Tibial artery (tissue), 4 donors: ENCODE data around the gene RAB11FIP5.
A peak's percentile ranks its signal among the peaks of the same experiment; 100 is the strongest.

Experiments used
- DNase-seq, 2 donors: peaks; one replicate each; pipeline ENCODE4 v3.0.0-alpha.2; 2019
- H3K27ac ChIP-seq, 2 donors: fragments of 200-600 bp; sonication (generic) in 1 of 2; 1 replicate in 1 of 2; 2 replicates in 1 of 2; pipeline ENCODE4 v1.5.1; 2018 to 2019; ENCODE audit warnings: mild to moderate bottlenecking in 1 of 2
- H3K27me3 ChIP-seq, 2 donors: fragments of 200-600 bp; sonication (generic) in 1 of 2; one replicate each; pipeline versions ENCODE4 v1.5.1 to v1.6.0; 2016 to 2019
- H3K36me3 ChIP-seq, 3 donors: fragments of 200-600 bp; sonication (generic) in 2 of 3; one replicate each; pipeline ENCODE4 v1.5.1; 2016 to 2019; ENCODE audit warnings: mild to moderate bottlenecking in 2 of 3
- H3K4me1 ChIP-seq, 4 donors: fragments of 200-600 bp; sonication (generic) in 2 of 4; 1 replicate in 3 of 4; 2 replicates in 1 of 4; pipeline ENCODE4 v1.5.1; 2016 to 2019
- H3K4me3 ChIP-seq, 2 donors: fragments of 200-600 bp; sonication (generic) in 1 of 2; 1 replicate in 1 of 2; 2 replicates in 1 of 2; pipeline ENCODE4 v1.5.1; 2018 to 2019; ENCODE audit warnings: mild to moderate bottlenecking in 2 of 2
- H3K9me3 ChIP-seq, 3 donors: fragments of 200-600 bp; sonication (generic) in 1 of 3; one replicate each; pipeline ENCODE4 v1.5.1; 2016 to 2019
- intact Hi-C: fragments of 100-400 bp; cut with DNase I; formaldehyde crosslinking; loops from one replicate; pipeline ENCODE4 v1.15.0; 2023; ENCODE audit warnings: low total_unique reads
- TF ChIP-seq, protein P1 (sequence below), 2 experiments: fragments of 200-600 bp in 1 of 2; fragments of 450-650 bp in 1 of 2; IDR thresholded peaks; one replicate each; pipeline ENCODE4 v1.5.1; 2017 to 2019; ENCODE audit warnings: antibody characterized with exemption in 2 of 2, mild to moderate bottlenecking in 1 of 2, moderate library complexity in 1 of 2

RAB11FIP5 gene

DNA sequence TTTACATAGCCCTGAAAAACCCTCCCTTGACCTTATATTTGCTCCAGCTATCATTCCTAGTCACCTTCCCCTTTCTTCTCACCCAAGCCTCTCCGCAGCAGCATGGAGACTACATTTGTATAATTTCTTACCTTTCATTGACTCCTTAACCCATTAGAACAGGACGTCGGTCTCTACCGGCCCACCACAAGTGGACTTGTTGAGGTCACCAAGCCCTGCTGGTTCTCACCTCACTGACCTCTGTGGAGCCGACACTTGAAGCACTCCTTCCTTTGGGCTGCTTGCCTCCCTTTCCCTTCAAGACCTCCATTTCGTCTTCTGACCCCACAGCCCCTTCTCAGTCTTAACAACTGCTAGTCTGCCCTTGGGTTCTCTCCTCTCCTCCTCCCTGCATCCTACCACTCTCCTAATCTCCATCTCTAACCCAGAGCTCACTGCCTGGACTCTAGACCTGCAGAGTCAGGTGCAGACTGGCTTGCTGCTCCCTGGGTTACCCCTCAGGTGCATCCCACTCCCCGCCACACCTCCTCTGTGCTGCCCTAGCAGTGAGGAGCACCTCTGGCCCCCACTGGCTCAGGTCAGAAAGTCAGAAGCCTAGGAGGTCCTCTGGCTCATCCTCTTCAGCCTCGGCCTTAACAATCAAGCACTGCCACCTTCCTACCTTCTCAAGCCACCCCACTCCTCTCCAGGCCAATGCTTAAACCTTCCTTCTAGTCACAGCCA is 35.9 kb downstream of the RAB11FIP5 start:
- H3K27me3 ChIP-seq = no peaks in the 10 kb centered on the region
- intact Hi-C loops = no loop called here
- H3K4me3 ChIP-seq = no peak overlapping the region
- TF ChIP-seq, protein P1, sequence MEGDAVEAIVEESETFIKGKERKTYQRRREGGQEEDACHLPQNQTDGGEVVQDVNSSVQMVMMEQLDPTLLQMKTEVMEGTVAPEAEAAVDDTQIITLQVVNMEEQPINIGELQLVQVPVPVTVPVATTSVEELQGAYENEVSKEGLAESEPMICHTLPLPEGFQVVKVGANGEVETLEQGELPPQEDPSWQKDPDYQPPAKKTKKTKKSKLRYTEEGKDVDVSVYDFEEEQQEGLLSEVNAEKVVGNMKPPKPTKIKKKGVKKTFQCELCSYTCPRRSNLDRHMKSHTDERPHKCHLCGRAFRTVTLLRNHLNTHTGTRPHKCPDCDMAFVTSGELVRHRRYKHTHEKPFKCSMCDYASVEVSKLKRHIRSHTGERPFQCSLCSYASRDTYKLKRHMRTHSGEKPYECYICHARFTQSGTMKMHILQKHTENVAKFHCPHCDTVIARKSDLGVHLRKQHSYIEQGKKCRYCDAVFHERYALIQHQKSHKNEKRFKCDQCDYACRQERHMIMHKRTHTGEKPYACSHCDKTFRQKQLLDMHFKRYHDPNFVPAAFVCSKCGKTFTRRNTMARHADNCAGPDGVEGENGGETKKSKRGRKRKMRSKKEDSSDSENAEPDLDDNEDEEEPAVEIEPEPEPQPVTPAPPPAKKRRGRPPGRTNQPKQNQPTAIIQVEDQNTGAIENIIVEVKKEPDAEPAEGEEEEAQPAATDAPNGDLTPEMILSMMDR (IDR thresholded peaks at IDR 0.05) = no peak
- H3K36me3 ChIP-seq = peaks cover 7 to 67% (median 27%) of the 10 kb centered on the region in 3 donors
- DNase-seq = peak in 1 of 2 donors; percentile 50
- H3K9me3 ChIP-seq = no peaks in the 10 kb centered on the region
- peaks cover 0 to 11% (median 8%) of the 10 kb centered on the region in 4 donors for H3K4me1 ChIP-seq
- H3K27ac ChIP-seq = no peak overlapping the region

DNA sequence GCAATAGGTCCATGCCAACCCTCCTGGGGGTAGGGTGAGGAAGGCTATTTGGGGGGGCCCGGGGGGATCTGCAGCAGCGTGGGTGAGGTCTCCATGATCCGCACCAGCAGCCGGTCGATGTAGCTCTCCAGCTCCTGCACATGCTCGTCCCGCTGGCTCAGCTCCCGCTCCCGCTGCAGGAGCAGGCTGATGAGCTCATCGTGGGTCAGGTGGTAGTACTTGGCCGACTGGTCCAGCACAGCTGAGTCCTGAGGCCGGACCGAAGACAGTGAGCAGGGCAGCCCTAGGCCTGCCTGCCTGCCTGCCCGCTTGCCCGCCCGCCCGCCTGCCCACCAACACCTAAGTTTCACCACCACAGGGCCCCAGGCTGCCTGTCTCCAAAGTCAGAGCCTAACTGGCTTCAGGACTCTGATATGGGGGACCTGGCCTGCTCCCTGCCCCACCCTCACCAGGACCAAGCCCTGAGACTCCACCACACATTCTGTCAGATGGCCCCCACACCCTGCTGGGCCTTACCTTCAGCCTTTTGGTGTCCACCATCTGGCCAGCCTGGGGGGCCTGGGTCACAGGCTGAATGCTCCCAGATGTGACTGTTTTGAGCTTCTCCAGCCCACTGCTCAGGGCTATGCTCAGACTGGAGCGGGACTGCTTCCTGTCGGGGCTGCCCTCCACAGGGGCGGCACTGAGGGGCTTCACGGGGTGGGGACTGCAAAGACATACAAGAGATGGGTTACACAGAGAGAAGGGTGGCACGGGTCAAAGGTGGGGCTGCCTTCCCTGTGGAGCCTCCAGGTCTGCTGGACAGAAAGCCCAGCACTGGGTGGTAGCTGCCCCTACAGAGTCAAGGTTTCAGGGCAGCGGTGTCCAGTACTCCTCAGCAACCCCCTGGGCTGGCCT is 37.0 kb downstream of the RAB11FIP5 start:
- Histone ChIP-seq H3K9me3 (no peaks in the 10 kb centered on the region), H3K27me3 (no peaks in the 10 kb centered on the region), H3K36me3 (peaks cover 7 to 60% (median 27%) of the 10 kb centered on the region in 3 donors), H3K27ac (no peak overlapping the region), H3K4me1 (peaks cover 0 to 10% (median 8%) of the 10 kb centered on the region in 4 donors), H3K4me3 (no peak overlapping the region)
- TF ChIP-seq, protein P1 (IDR thresholded peaks at IDR 0.05) = no peak
- DNase-seq = peak in 1 of 2 donors; percentile 40
- intact Hi-C loops = no loop called here

DNA sequence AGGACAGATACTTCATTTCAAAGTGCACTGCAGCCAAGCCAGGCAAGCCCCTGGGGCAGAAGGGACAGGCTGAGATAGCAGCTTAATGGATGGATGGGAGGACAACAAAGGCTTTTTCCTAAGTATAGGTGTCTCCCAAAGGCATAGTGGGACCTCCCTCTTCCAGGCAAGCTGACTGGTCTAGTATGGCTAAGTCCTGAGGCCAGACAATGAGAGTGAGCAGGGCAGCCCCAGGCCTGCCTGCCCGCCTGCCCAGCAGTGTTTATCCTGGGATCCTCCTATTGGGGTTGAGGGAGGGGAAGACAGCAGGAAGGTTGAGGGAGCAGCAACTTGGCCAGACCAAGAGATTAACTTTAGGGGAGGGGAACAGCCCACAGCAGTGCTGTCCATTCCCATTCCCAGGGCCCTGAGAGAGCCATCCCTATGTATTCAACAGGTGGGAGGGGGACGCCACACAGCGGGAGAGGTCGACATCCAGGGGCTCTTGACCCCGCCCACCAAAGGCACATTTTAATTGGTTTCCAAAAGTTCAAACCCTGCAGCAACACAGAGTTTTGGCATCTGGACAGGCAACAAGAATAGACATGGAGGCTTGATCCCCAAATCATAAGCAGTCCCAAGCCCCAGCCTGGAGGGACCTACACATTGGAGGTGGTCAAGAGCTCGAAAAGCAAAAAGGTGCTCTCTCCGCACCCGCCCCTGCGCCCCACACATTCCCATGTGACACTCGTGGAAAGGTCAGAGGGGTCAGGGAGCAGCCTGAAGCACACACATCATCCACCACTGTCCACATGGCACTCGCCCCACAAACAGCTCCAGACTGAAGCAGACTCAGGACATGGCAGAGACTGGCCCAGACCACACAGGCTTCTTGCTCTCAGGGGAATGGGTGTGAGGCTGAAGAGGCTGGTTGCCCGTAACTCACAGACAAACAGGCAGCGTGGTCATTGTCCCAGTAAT is 38.4 kb downstream of the RAB11FIP5 start:
- Histone ChIP-seq H3K4me1 (peaks cover 0 to 19% (median 19%) of the 10 kb centered on the region in 4 donors), H3K4me3 (no peak overlapping the region), H3K36me3 (peaks cover 0 to 46% (median 16%) of the 10 kb centered on the region in 3 donors), H3K27ac (no peak overlapping the region), H3K27me3 (no peaks in the 10 kb centered on the region), H3K9me3 (no peaks in the 10 kb centered on the region)
- TF ChIP-seq, protein P1 (IDR thresholded peaks at IDR 0.05) = no peak
- intact Hi-C loops = no loop called here
- DNase-seq = no peak

DNA sequence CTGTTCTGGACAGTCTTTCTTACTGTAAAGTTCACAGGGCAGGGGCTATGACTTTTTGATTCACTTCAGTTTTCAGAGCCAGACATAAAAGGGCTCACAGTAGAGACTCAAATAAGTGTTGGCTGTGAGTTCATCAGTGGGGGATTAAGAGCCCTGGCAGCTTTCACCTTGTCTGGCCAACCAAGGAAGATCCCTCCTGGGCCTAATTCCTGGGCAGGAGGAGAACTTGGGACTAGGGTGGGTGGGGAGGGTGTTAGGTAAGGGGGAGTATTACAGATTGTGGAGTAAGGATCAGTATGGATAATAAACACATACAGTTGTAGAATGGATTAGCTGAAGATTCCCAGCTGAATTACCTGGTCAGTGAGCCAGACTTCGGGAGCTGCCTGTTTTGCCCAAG is 40.3 kb downstream of the RAB11FIP5 start:
- H3K36me3 ChIP-seq = peaks cover 0 to 34% (median 12%) of the 10 kb centered on the region in 3 donors
- no peaks in the 10 kb centered on the region for H3K27me3 ChIP-seq
- no peak for DNase-seq
- TF ChIP-seq, protein P1 (IDR thresholded peaks at IDR 0.05) = no peak
- peak overlapping the region; percentile 79 to 88 for H3K27ac ChIP-seq
- H3K4me1 ChIP-seq = peaks cover 0 to 28% (median 27%) of the 10 kb centered on the region in 4 donors
- intact Hi-C loops = no loop called here
- peak overlapping the region; percentile 89 to 94 for H3K4me3 ChIP-seq
- H3K9me3 ChIP-seq = no peaks in the 10 kb centered on the region

DNA sequence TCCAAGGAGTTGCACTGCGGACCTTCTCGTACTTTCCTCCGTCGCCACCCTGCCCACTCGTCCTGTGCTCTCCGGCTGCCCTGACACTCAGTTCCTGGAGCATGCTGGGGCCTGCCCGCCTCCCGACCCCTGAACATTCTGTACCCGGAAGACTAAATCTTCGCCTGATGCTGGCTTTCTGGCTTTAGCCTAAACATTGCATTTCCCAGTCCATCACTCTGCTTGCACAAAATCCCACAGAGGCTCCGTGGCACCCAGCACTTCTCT is 40.7 kb downstream of the RAB11FIP5 start:
- DNase-seq = no peak
- intact Hi-C loops = no loop called here
- TF ChIP-seq, protein P1 (IDR thresholded peaks at IDR 0.05) = no peak

More for the DNA sequence above, 40.7 kb downstream of the RAB11FIP5 start:
- Histone ChIP-seq H3K27ac (peak overlapping the region; percentile 79 to 88), H3K27me3 (no peaks in the 10 kb centered on the region), H3K4me1 (peaks cover 0 to 28% (median 27%) of the 10 kb centered on the region in 4 donors), H3K36me3 (peaks cover 0 to 34% (median 12%) of the 10 kb centered on the region in 3 donors), H3K4me3 (peak overlapping the region; percentile 89 to 94), H3K9me3 (no peaks in the 10 kb centered on the region)
